HG03571 (cell line): ENCODE data around the gene KIF6.
A peak's percentile ranks its signal among the peaks of the same experiment; 100 is the strongest.

ENCODE experiments used
- ATAC-seq: cut with Tn5 transposase; IDR thresholded peaks from one replicate; pipeline ENCODE4 v1.9.1; 2021; ENCODE audit not compliant: unreplicated experiment

The KIF6 gene

DNA sequence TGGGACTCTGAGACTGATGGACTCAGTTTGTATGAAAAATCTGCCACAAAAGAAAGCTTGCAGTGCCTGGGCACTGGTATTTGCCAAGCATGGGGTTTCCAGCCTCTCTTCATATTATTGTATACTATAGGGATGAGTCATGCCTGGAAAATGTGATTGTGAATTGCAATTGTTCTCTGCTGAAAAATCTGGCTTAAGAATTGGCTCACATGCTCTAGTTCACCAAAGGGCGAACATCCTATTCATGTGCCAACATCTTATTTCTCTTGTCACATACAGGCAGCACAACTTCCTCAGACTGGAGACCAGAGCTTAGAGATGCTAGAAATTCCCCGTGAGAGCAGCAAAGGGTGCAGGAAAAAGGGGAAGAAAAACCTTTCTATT lies 299.1 kb downstream of the KIF6 start:
- no peak for ATAC-seq

DNA sequence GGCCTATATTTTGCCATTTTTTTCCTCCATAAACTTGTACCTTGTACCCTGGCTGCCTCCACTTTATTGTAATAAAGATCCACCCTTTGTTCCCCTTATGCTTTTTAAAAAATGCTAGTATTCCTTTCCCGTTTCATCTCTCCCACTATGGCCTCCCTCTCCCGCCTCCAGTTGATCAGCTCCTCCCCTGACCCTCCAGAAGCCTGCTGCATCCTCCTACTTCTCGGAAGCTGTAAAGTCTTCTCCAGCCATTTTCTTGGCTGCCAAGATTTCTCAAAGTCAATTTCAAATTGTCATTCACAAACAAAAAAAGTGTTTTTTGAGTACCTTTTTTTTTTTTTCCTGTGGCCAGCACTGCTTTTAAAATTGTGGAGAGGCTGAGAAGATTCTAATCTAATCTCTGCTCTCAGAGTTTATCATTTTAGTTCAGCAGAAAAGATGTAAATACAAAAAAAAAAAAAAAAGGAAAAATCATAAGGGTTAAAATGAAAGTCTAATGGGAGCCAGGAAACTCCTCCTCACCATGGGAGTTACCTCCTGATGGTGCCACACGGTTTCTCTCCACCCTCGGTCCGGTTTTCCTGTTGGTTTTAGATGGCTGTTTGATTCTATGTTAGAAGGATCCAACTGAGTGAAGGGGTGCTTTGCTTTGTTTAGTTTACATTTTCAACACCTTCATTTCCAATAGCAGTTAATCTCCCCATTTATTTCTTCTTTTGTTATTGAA lies 299.7 kb downstream of the KIF6 start:
- no peak for ATAC-seq

DNA sequence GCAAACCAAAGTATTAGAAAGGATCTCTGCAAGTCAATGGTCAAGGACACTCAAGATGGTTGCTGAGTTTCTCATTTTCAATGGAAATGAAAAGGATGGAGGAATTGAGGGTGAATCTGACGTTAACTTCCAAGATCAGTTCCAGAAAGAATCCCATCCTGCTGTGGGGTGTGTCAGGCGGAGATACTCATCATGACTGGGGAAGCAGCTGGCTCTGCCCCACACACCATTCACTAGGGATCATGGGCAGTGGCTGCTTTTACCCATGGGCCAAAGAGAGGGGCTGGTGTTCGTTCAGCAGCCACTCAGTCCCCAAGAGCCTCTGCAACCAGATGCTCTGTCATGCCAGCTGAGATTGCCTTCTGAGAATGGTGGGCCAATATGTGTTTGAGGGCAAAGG lies 300.4 kb downstream of the KIF6 start:
- no peak for ATAC-seq

DNA sequence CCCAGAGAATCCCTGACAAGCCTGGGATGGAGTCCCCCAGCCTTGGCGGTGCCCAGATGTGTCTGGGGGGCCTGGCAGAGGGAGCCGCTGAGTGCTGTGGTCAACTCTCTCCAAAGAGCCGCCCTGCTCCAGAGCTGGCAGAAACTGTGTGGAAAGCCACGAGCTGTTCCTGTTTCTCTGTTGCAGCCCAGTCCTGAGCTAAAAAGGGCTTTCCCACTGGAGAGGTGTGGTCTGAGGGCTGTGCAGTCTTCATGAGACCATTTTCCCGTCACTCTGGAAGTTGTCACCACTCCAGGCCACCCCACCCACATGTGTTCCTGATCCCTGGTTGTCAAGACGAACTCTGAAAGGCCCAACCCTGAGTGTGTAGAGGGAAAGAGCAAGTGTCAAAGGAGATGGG lies 303.0 kb downstream of the KIF6 start:
- ATAC-seq: no peak

DNA sequence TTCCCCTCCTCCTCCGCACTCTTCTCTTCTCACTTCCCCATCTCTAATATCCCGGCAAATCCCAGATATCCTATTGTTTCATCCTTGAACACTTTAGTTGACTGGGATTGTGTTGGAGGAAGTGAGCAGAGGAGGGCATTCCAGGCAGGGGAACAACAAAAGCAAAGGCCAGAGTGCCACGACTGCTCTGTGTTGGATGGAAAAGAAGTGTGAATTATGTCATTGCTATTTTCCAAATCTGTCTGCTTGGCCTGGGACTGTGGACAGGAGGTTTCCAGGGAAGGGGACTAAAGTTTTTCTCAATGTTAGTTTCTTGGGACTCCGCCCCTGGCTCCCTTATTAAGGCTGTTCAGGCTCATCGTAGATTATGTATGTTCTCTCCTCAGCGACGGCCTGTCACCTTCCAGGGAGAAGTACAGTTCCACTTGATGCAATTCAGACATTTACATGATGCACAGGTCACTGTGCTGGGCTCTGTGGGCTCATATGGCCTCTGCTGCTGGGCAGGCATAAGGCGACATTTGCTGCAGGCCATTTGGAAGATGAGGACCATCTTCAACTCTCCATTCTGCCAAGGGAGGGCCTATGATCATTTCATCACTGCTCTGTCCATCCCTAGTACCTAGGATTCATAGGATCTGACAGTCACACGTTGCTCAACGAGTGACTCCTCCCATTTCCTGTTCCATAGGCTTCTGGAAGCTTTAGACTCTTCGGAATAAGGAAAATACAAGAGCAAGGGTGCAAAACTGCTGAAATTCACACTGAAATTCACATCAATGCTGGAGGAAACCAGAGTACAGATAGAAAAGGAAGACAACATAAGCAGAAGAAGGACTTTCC lies 303.6 kb downstream of the KIF6 start:
- ATAC-seq: no peak

DNA sequence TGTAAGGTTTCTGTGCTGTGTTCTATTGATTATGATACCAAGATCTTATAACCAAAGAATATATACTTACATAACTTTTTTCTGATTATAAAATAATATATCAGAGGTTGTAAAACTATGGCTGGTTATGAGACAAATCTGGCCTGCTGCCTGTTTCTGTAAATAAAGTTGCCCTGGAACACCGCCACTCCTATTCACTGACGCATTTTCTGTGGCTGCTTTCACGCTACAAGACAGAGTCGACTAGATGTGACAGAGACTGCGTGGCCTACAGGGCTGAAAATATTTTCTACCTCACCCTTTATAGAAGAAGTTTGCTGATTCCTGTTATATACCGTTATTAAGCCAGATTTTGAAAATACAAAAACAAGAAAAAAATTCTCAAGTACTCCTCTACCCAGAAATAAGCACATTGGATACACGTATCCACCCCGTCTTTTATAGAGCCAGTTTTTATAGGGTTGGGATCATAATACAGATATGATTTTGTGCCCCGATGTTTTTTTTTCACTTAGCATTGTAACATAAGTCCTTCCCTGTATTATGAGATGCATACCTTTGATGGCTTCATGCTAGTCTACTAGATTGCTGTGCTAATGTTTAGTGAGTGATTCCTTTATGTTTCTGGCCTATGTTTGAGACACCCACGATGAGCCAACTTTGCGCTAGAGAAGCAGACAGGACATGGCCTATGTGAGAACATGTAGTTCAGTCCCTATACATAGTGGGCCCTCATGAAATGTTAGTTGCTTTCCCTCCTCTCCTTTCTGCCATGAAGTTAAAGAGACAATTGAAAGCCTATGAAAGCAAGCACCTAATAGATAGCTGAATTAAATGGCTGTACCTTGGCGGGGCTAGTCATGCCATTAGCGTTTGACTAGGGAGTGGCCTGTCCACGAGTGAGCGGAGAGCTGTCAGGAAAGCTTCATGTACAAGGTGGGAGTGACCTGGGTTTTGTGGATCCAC lies 304.6 kb downstream of the KIF6 start:
- ATAC-seq: no peak

DNA sequence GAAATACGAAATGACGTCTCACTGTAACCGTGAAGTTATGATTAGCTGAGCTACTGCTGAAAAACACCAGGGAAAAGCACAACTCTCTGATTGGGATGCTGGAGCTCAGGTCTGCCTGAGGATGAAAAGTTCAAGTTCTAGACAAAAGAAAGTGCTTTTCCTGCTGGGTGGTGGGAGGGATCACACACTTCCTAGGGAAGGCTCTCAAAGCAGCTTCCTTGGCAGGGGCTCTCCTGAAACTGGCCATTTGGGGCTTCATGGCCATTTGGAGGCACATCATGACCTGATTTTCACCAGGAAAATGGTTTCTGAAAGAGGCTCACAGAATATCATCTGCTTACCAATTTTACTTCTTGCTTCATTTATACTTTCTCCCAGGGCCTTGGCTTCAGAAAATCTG lies 305.6 kb downstream of the KIF6 start:
- no peak for ATAC-seq

DNA sequence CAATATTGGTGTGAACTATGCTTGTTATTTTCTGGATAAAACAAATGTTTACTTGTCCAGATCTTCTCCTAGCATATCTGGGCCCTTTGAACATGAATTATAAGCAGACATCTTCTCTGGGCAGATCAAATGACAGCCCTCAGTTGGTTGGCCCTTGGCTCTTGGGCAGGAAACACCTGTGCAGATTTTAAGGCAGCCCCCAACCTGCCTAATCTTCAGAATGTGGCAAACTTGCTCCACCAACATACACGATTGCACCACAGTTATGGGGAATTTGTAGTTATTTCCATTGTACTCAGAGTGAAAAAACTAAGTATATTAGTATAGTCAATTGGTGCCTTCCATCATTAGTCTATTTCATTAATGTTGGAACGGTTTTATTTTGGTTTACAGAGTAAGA lies 307.8 kb downstream of the KIF6 start:
- ATAC-seq: no peak

DNA sequence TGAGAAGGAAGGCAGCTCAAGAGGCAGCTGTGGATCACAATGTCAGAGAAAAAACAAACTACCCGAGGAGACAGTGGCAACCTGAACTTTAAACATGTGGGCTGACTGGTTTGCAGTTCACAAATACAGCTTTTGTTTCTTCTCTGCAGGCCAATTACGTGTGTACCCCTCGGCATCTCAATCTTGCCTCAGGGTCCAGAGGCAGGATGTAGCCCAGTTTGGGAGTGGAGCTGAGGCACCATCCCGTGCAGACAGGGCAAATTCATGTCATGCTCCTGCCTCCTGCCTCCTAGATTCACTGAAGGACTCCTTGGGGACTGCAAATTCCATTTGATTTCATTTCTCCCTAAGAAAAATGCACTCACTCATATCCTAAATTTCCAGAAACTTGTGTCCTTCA lies 308.5 kb downstream of the KIF6 start:
- ATAC-seq: no peak

DNA sequence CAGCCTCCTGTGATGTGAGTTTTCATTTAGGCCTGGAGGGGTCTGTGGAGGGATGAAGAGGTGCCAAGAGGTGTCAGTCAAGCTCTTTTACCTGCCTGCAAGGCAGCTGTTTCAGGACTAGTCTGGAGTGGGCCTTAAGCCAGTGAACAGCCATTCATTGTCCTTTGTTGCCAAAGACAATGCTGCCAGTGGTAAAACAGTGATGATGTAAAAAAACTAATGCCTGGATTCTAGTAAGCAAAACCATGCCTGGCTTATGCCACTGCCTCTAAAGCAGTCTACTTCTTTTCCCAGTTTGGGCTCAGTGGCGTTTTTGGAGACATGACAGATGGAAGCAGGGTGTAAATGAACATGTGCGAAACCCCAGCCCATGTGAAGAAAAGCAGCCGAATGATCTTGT lies 309.2 kb downstream of the KIF6 start:
- no peak for ATAC-seq

DNA sequence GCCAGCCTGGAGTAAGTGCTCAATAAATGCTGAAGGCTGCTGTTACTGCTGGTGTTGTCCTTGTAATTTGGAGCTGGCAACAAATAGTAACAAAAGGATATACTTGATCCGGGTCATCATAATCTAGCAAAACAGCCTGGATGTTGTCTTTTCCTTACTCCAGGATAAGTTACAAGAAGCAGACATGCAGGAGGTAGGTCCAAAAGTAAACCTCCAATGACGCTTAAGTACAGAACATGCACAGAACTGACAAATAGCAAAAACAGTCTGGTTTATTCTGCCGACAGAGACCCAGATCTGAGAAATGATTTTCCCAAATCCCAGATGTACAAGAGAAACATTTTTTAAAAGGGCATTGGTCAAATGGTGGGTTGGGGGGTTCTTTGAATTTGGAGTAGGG lies 309.7 kb downstream of the KIF6 start:
- ATAC-seq: no peak

DNA sequence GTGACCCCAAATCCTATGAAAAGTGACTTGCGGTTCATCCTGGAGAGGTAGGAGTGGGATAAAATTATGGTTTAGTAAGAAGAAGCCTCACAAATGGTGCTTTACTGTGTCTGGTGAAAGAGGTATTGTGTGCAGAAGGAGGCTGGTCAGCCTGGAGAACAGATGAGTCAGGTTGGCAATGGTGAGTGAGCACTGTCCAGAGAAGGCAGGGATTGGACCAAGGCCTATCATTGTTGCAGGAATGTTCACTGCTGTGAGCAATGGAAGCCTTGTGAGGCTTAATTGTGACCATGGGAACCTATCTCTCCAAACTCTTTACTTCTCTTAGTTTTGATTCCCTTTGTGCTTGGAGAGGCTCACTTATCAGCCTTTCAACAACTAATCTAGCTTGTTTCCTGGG lies 313.7 kb downstream of the KIF6 start:
- no peak for ATAC-seq

DNA sequence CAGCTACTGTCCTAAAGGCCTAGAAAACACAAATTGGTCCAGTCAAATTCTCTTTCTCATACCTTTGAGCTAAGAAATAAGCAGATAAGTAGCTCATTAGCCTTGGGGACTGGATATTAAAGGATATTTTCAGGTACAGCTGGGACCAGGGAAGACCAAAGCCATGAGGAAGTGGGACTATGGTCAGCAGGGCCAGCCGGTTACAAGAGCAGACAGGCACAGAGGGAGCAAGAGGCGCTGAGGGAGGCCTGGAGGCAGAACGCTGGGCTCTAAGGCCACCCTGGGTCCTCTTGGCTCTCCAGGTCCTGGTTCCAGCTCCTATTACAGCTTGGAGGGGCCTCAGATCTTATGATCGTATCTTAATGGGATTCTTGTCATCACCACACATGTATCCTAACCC lies 314.2 kb downstream of the KIF6 start:
- ATAC-seq: no peak

DNA sequence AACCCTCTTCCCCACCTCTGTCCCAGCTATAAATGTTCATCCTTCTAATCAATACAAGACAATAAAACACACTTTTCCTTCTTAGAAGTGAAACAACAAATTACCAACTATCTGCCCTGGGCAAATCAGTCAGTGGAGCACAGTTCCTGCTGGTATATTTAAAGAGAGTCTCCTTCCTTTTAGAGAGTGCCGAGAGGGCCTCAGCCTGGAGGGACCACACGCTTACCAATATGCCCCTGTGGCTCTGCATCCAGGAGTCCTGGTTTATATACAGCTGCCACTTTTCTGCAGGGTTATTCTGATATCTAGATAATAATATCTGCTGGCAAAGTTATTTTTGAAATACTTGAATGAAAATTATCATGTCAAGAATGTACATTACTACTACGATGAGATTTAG lies 315.3 kb downstream of the KIF6 start:
- no peak for ATAC-seq

DNA sequence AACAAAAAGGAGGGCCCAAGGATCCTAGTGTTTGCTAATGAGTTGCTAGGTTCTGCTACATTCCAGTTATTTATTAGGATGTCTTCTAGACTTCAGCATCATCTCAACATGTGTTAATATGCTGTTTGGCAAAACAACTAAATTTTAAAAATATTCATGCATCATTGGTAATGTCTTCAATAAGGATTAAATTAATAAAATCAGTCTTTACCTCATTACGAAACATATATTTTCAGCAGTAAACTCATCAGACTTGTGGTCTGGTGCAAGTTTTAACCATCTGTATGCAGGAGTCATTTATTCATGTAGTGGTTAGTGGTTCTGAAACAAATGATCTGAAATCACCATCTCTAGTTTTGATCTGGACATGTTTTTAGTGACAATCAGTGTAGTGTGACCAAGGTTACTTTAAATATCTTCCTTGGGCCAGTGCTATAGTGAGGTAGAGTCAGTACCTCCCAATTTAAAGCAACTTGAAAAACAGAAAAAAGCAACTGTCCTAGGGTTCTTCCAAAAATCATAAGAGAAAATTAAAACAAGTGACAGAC lies 317.7 kb downstream of the KIF6 start:
- peak; percentile 80 for ATAC-seq

DNA sequence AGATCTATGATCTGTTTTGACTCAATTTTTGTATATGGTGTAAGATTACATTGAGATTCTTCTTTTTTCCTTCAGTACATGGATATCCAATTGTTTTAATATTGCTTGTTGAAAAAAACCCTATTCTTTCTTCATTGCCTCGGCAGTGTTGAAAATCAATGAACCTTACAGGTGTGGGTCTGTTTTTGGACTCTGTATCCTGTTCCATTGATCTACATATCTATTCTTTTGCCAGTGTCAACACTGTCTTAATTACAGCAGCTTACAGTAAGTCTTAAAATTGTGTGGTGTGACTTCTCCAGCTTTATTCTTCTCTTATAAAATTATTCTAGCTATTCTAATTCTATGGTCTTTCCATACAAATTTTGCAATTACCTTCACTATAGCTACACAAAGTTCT lies 320.9 kb downstream of the KIF6 start:
- no peak for ATAC-seq

DNA sequence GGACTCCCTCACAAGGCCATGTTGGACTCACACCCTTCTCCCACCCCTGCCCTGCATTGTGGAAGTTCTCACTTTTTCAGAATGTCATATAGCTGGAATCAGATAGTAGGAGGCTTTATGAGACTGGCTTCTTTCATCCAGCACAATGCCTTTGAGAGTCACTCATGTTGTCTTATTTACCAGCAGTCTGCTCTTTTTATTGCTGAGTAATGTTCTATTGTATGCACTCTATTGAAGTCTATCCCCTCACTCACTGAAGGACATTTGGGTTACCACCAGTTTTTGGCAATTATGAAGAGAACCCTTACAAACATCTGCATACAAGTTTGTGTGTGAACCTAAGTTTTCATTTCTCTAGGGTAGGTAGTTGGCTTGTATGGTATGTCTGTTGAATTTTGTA lies 321.9 kb downstream of the KIF6 start:
- ATAC-seq: no peak

DNA sequence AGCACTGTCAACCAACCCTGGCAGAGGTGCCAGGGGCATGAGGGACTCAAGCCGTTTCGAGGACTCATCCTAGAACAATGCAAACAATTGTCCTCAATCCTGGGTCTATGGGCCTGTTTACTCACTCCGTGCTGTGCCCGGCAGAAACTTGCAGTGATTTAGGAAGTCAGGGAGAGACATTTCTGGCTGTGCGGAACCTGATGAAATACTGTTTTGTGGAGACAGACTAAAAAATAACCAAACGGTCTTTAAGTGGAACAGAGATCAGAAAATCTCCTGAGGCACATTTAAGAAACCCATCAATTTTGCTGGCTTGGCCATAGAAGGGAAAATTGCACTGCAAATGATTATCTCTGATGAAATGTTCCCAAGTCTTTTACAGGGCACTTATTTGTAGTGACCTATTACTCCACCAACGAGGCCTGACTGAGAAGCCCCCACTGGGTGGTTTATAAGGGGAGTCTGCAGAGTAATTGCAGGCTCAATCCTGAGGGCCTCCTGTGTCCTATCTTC lies 322.9 kb downstream of the KIF6 start:
- no peak for ATAC-seq

DNA sequence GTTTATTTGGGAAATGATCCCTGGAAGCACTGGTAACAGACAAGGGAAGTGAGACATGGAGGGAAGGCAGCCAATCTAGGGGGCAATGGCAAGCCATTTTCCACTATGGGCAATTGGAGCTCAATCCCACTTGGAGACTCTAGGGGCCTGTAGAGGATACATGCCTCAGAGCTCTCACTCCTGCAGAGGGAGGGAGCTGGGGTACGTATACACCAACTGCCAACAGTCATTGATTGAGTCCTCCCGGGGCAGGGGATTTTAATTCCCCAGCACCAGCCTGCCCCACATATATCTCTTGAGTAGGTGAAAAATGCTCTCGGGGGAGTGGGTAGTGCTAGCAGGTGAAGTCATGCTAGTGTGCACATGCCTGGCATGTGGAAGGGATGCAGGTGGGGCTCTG lies 323.8 kb downstream of the KIF6 start:
- no peak for ATAC-seq

DNA sequence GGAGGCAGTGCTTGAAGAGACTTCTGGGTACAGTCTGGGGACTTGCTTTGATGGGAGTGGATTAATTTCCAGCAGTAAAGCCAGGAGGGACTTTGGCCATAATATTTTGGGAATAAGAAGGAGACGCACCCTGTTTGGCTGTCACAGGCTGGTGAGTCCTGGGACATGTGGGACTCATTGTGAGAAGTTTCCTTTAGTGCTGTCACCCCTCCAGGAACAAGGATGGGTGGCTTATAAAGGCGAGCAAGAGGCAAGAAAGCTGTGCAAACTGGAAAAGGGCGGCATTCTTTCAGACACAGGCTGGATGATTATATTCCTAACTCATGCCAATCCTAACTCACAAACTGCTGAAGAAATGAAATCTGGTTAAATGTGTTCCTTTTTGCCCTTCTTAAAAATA lies 325.2 kb downstream of the KIF6 start:
- ATAC-seq: no peak

DNA sequence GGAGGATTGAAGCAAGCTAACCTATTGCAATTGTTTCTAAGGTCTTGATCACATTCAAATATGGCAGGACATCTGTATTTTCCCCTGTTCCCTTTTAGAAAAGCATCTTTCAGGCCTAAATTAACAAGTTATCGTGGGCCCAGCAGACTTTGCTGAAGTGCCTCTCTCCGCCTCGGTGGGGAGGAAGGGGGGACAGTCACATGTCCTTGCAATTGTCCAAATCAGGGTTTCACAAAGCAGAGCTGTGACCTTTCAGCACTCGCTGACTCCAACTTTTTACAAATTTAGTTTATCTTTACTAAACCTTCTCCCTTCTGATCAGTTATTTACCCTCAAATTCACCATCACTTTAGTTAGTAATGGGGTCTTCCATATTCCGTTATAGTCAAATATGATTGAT lies 328.4 kb downstream of the KIF6 start:
- ATAC-seq: no peak
